HG02885 (cell line): ENCODE measurements around the gene LMLN.
"Not testable (repeated sequence)": the region's sequence is repeated elsewhere in the genome, so short reads cannot be mapped to it uniquely, and the experiment has no call there.

ENCODE experiments used
- ATAC-seq: cut with Tn5 transposase; IDR thresholded peaks from one replicate; pipeline ENCODE4 v1.9.1; 2021; ENCODE audit warnings: mild to moderate bottlenecking; ENCODE audit not compliant: unreplicated experiment, poor library complexity

Gene LMLN

GRCh38 chr3:198067416-198067815, 107.4 kb downstream of the LMLN start:
- ATAC-seq: no peak

DNA sequence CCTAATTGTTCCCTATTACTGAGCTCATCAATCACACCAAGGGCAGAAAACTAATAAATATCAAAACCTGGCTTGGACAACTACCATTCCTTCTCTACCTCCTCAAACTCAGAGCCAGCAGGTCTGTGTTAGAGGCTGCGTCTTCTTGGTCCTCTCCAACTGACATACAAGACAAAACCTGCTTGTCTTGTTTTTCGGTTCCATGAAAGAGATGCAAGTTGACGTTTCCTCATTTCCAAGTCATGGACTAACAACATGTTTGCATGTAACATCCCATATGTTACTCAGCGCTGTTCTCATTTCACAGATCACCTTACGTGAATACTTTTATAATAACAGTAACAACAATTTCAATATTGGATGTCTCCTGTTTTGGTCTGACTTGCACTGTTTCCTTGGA, 110.9 kb downstream of the LMLN start:
- no peak for ATAC-seq

DNA sequence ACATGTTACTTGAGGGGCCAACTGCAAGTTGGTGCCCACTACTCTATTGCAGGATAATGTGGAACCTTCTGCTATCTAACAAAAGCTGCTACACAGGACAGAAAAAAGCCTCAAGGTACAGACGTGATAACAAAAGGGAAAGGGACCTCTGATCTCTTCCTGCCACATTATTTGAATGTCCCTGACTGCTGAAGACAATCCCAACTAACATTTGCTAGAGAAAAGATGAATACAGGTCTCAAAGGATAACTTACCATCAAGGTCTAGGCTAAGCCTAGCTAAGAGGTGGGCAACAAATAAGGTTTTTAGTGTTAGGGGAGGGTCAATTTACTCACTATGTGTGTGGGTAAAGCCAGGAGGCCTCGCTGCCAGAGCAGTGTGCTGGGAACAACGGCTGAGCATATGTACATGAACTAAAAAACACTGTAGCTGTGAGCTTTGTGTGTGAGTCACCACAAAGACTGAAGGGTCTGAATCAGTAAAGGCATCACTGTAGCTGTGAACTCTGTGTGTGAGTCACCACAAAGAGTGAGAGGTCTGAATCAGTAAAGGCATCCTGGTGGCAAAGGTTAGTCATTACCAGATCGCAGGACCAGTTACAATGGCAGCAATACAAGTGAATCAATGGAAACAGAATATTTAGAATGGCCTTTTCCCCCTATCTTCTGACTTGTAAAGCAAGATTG, 111.7 kb downstream of the LMLN start:
- ATAC-seq: peak; percentile 84

- no peak for ATAC-seq
Measured at GRCh38 chr3:198076722-198077308, 116.8 kb downstream of the LMLN start.

- ATAC-seq: peak; percentile 28
Measured at GRCh38 chr3:198079771-198080520, 119.9 kb downstream of the LMLN start.

- peak; percentile 92 for ATAC-seq
Measured at GRCh38 chr3:198080521-198081384, 120.7 kb downstream of the LMLN start.

DNA sequence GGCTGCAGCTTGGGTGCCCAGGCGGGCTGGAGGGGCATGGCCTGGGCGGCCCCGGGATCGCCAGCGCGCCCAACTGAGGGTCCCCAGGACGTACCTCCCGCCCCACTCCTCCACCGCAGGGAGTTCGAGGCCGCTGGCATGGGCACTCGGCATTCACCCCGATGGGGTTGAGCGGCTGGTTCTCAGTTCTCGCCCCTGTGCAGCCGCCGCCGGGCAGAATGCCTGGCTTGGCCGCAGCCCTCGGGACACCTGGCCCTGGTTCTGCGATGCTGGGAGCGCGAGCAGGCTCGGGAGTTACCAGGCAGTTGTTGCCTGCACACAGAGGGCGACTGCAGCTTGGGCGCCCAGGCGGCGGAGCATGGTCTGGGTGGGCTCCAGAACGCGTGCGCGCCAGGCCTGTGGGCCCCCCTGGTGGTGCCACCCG, 121.4 kb downstream of the LMLN start:
- no peak for ATAC-seq

- ATAC-seq: not testable (repeated sequence)
Measured at GRCh38 chr3:198082226-198082625, 122.2 kb downstream of the LMLN start.

- no peak for ATAC-seq
Measured at GRCh38 chr3:198088421-198088955, 128.5 kb downstream of the LMLN start.

DNA sequence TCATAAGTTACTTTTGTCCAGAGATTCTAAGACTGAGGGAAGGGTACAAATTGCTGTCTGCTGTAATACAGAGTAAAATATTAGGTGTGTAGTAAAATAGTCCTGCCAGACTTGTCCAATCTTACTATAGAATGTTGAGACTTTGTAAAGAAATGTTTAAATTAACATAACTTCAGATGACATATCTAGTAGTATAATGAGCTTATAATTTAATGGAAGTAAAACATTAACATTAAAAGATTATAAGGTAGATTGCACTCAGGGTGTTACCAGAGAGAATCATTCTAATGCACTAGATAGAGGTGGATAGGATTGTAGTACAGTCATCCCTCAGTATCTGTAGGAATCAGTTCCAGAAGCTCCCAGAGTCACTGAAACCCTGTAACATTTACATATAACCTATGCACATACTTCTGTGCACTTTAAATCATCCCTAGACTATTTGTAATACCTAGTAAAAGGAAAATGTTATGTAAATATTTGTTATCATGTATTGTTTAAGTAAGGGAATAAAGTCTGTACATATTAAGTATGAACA, 130.8 kb downstream of the LMLN start:
- no peak for ATAC-seq

GRCh38 chr3:198092276-198092675, 132.3 kb downstream of the LMLN start:
- ATAC-seq: no peak

- ATAC-seq: no peak
Measured at GRCh38 chr3:198093112-198093679, 133.2 kb downstream of the LMLN start.
